Muscle of leg (tissue), 11 donors: ENCODE results near the gene TMEM88. TPM values are rescaled to one million over a fixed set of nuclear protein-coding genes. Genes with fewer than 3 reads are reported as not detected.

Experiments used
- DNase-seq: peaks from one replicate; pipeline ENCODE4 v3.0.0; 2013
- H3K27ac ChIP-seq: one replicate; pipeline ENCODE4 v1.5.1; 2013; ENCODE audit warnings: mild to moderate bottlenecking, low read length, control low read depth
- H3K27me3 ChIP-seq: one replicate; pipeline ENCODE4 v1.6.1; 2013; ENCODE audit warnings: low read length; ENCODE audit not compliant: control insufficient read depth, insufficient read depth
- H3K36me3 ChIP-seq: one replicate; pipeline ENCODE4 v1.6.1; 2013; ENCODE audit warnings: low read length; ENCODE audit not compliant: control insufficient read depth, insufficient read depth
- H3K4me1 ChIP-seq: one replicate; pipeline ENCODE4 v1.6.1; 2013; ENCODE audit warnings: low read length; ENCODE audit not compliant: control insufficient read depth, insufficient read depth
- H3K4me3 ChIP-seq: one replicate; pipeline ENCODE4 v1.5.1; 2013; ENCODE audit warnings: low read length, control low read depth
- H3K9me3 ChIP-seq: replicated peaks from 2 replicates; pipeline ENCODE4 v1.6.1; 2013; ENCODE audit warnings: low read depth, low read length; ENCODE audit not compliant: control insufficient read depth
- WGBS: methylation state at CpG from one replicate; pipeline ENCODE4 v1.1.5; 2013; ENCODE audit warnings: missing lambda C conversion rate; ENCODE audit not compliant: insufficient coverage; 5-methylcytosine and 5-hydroxymethylcytosine counted together
- polyA plus RNA-seq, 8 donors: library from polyadenylated mRNA; unstranded; fragments of 120-200 nt; gene quantifications; one replicate each; pipeline versions ENCODE4 v1.2.1 to v1.2.3, GENCODE V29; 2013; ENCODE audit warnings: inconsistent platforms in 1 of 8, low replicate concordance in 1 of 8; ENCODE audit not compliant: insufficient read length in 8 of 8, insufficient read depth in 1 of 8
- total RNA-seq: library from RNA; stranded (reverse); fragments of 120-200 nt; gene quantifications from one replicate; pipeline ENCODE4 v1.2.4, GENCODE V29; 2013

Gene TMEM88
- total and polyA plus RNA-seq, 9 donors = 18.4 to 30.3 (median 26.7) TPM

DNA sequence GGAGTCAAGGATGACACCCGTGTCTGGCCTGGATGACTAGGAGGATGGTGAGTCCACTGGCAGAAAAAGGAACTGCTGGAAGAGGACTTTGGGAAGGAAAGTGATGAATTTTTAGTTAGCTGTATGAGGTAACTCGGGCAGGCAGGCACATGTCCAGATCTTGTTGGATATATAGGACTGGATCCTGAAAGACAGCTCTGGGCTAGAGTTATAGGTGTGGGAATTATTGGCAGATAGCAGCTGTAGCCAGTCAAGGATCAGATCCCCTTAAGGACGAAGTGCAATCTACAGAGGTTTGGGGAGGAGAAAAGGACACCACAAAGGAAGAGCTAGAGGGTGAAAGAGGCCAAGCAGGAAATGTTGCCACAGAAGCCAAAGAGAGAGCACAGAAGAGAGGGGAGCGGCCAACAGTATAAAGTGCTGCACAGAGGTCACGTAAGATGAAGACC lies 13.0 kb downstream of the TMEM88 start:
- Histone ChIP-seq H3K4me3 (no peak overlapping the region), H3K4me1 (no peaks in the 10 kb centered on the region), H3K27ac (no peak overlapping the region), H3K36me3 (peaks cover 16% of the 10 kb centered on the region), H3K9me3 (no peaks in the 10 kb centered on the region), H3K27me3 (no peaks in the 10 kb centered on the region)
- no peak for DNase-seq
- WGBS = 76% methylated on average over 5 of the region's 5 CpGs

GRCh38 chr17:7873051-7873450 lies 18.2 kb downstream of the TMEM88 start:
- Histone ChIP-seq H3K27me3 (no peaks in the 10 kb centered on the region), H3K4me3 (no peak overlapping the region), H3K4me1 (no peaks in the 10 kb centered on the region), H3K9me3 (no peaks in the 10 kb centered on the region), H3K27ac (no peak overlapping the region), H3K36me3 (peaks cover 29% of the 10 kb centered on the region)
- no peak for DNase-seq
- 52% methylated on average over 3 of the region's 4 CpGs for WGBS

- 80% methylated on average over 1 of the region's 2 CpGs for WGBS
- H3K9me3 ChIP-seq = no peaks in the 10 kb centered on the region
- H3K4me3 ChIP-seq = no peak overlapping the region
- H3K27ac ChIP-seq = no peak overlapping the region
- H3K27me3 ChIP-seq = no peaks in the 10 kb centered on the region
- H3K36me3 ChIP-seq = peaks cover 37% of the 10 kb centered on the region
- H3K4me1 ChIP-seq = no peaks in the 10 kb centered on the region
- DNase-seq = no peak
These were observed 21.0 kb downstream of the TMEM88 start for GRCh38 chr17:7875804-7876370.

DNA sequence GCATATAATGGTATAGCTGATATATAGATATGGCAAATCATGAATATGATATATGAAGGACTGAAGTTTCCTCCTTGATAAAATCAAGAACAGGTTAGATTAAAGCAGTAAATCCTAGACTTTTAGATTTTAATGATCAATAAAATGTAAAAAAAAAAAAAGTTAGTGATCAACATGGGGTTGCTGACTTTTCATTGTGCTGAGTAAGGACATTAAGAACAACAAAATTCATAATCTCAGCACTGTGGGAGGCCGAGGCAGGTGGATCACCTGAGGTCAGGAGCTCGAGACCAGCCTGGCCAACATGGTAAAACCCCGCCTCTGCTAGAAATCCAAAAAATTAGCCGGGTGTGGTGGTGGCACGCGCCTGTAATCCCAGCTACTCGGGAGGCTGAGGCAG lies 23.4 kb downstream of the TMEM88 start:
- WGBS = 95% methylated on average over 7 of the region's 7 CpGs
- Histone ChIP-seq H3K4me3 (no peak overlapping the region), H3K9me3 (no peaks in the 10 kb centered on the region), H3K36me3 (peaks cover 35% of the 10 kb centered on the region), H3K27me3 (no peaks in the 10 kb centered on the region), H3K27ac (no peak overlapping the region), H3K4me1 (peaks cover 10% of the 10 kb centered on the region)
- DNase-seq = no peak

DNA sequence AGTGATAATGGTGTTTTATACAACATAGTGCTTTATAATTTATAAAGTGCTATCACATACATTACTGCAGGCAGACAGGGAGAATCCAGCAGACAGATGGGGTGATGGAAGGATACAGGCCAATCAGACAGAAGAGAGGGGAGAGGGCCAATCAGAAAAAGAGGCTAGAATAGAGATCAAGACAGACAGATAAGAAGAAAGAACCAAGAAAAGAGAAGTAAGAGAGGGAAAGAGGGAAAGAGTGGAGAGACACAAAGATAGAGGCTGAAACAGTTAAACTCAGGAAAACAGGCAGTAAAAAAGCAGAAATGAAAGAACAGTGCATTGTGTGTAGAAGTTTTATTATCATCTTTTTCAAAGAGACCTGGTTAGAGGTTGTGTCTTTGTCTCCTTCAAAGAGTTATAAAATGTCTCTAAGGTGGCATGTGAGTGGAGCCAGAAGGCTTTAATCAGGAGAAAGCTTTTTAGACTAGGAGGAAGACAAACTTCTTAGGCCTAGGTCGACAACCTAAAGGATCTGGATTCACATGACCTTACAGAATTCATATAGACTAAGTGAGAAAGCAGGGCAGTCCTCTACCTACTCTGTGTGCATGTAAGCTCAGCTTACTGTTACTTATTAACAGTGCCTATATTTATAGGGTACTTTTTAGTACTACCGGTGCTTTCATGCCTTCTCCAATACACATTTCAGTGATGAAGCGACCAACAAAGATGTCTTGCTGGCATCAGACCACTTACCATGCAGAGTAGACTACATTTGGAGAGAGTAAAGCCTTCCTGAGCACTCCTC lies 25.4 kb downstream of the TMEM88 start:
- no CpG with 5 or more reads among the region's 3 CpGs for WGBS
- Histone ChIP-seq H3K27ac (no peak overlapping the region), H3K9me3 (no peaks in the 10 kb centered on the region), H3K27me3 (no peaks in the 10 kb centered on the region), H3K36me3 (peaks cover 24% of the 10 kb centered on the region), H3K4me3 (no peak overlapping the region), H3K4me1 (peaks cover 10% of the 10 kb centered on the region)
- no peak for DNase-seq

DNA sequence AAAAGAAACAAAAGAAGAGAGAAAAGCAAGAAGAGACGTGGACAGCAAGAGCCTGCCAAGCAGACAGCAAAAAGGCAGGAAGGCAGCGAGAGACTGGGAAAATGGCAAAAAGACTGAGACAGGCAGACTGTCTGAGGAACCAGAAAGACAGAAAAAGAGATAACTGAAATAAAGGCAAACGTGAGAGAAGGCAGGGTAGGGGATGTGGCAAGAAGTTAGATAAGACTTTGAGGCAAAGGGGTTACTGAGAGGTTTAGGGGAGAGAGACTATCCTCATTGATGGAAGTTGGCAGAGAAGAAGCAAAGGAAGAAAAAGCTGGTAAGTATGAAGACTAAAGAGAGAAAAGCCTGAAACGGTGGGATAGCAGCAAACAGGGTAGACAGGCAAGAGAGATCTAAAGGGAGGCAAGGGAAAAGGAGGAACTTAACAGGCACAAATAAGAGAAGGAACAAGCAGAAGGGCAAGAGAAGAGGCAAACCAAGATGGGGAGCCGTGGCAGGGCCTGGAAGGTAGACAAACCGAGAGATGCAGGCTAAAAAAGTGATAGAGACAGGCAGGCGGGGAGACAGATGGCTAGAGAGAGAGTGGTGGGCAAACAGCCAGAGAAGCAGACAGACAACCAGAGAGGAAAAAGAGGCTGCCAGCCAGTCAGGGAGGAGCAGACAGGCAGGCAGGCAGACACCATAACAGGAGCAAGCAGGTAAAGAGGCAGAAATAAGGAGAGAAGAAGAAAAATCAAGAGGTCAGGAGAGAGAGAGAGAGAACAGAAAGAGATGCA lies 26.6 kb downstream of the TMEM88 start:
- Histone ChIP-seq H3K9me3 (no peaks in the 10 kb centered on the region), H3K27ac (no peak overlapping the region), H3K4me1 (peaks cover 21% of the 10 kb centered on the region), H3K4me3 (no peak overlapping the region), H3K36me3 (peaks cover 20% of the 10 kb centered on the region), H3K27me3 (no peaks in the 10 kb centered on the region)
- WGBS = 25% methylated on average over 7 of the region's 7 CpGs
- peak; percentile 59 for DNase-seq

DNA sequence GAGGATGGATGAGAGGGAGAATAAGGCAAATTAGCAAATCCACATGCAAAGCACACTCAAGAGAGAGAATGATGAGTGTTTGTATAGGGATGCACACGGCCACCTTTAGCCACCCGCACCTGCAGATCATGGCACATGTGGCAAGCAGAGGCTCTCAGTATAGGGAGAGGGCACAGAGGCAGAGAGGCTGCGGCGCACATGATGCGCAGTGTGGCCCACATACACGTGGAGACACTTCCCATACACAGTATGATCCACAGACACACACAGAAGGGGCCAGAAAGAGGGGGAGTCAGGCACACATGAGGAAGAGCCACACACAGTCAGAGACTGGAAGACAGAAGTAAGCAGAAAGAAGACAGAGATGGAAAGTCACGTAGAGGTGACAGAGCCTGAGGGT lies 27.2 kb downstream of the TMEM88 start:
- Histone ChIP-seq H3K36me3 (peaks cover 20% of the 10 kb centered on the region), H3K4me1 (peaks cover 27% of the 10 kb centered on the region), H3K4me3 (no peak overlapping the region), H3K9me3 (no peaks in the 10 kb centered on the region), H3K27me3 (no peaks in the 10 kb centered on the region), H3K27ac (no peak overlapping the region)
- DNase-seq = no peak
- WGBS = no CpG with 5 or more reads among the region's 7 CpGs

- no peak overlapping the region for H3K27ac ChIP-seq
- H3K4me1 ChIP-seq = peaks cover 31% of the 10 kb centered on the region
- no peak overlapping the region for H3K4me3 ChIP-seq
- H3K27me3 ChIP-seq = no peaks in the 10 kb centered on the region
- DNase-seq = no peak
- no CpG with 5 or more reads among the region's 3 CpGs for WGBS
- H3K9me3 ChIP-seq = no peaks in the 10 kb centered on the region
- peaks cover 20% of the 10 kb centered on the region for H3K36me3 ChIP-seq
These were observed 27.8 kb downstream of the TMEM88 start for GRCh38 chr17:7882629-7883028.

DNA sequence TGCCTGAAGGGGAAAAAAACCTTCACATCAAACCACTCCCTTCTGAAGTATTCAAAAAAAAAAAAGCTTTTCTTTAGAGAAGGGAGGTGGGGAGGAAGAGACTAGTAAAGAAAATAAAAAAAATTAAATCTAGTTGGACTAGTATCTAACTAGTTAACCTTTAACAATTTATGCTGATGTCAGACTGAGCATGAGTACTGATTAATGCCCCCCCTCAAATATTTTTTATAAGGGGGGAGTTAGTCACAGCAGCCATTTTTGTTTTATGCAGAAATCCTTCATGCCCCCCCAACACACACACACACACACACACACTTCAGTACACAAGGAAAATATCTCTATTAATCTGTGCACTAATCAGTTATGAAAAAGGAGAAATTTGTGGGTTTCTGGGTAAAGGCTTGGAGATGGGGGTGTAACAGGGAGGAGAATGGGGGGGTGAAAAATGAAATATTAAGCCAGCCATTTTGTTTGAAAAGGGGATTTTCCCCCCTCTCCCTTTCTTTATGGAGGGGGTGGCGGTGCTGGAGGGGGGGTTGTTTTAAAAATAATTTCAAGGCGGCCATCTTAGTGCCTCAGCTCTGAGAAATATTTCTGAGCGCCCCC lies 29.0 kb downstream of the TMEM88 start:
- Histone ChIP-seq H3K27me3 (no peaks in the 10 kb centered on the region), H3K27ac (peak overlapping the region; percentile 71), H3K4me3 (peak overlapping the region; percentile 27), H3K4me1 (peaks cover 44% of the 10 kb centered on the region), H3K9me3 (no peaks in the 10 kb centered on the region), H3K36me3 (peaks cover 20% of the 10 kb centered on the region)
- peak; percentile 78 for DNase-seq
- no CpG with 5 or more reads among the region's 3 CpGs for WGBS
